Measurements from ENCODE around the gene CGB1. TPM values are rescaled to one million over a fixed set of nuclear protein-coding genes. Genes with fewer than 3 reads are reported as not detected.
"Not testable (repeated sequence)": the region's sequence is repeated elsewhere in the genome, so short reads cannot be mapped to it uniquely, and the experiment has no call there.

Gene CGB1
- total and polyA plus RNA-seq, 2 experiments from 2014 or later, result 3.2 TPM; not detected in 1

DNA sequence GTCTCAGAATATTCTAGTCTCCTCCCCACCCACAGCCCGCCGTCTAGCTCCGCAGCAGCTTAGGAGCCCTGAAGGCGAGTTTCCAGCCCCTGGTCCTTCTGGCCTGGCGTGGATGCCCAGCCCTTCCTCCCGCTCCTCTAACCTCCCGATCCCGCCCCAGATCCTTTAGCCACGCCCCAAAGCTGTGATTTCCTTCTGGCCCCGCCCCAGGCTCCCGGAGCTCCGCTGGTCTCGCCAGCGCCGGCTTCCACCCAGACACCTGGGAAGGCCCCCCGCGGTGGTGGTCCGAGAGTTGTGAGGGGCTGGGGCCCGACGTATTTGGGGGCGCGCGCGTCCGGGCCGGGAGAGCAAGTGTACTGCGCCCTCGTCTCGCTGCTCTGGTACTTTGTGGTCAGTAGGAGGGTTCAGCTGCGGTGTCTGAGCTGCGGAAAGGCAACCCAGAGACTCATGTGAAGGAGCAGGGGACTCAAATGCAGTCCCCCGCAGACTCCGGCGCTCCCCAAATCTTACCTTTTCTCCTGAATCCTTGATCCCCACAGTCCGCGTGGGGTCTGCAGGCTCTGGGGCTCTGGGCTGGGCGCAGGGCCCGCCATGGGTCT lies 21.0 kb upstream of the CGB1 start, which contains the start of gene CGB7:
Gene CGB7 (minus strand): TSS at position 114 of the 599 bp plus-strand sequence. CDS start 2,374 bp downstream, outside the sequence.
- no peaks in the 10 kb centered on the region for H3K4me1 ChIP-seq (ENCODE audit: insufficient read depth)
- no peaks in the 10 kb centered on the region for H4K20me1 ChIP-seq (ENCODE audit: insufficient read depth)
- no peaks in the 10 kb centered on the region for H3K9me3 ChIP-seq (ENCODE audit: low read depth)
- peak within 1 kb of the TSS; percentile 79 for H3K4me3 ChIP-seq
- H3K36me3 ChIP-seq (ENCODE audit: low read depth), result no peaks in the 10 kb centered on the region
- H2AFZ ChIP-seq, result peak within 1 kb of the TSS; percentile 81
- WGBS, 2 experiments (ENCODE audit: low coverage in 1 of 2, low lambda C conversion rate in 2 of 2, missing lambda C conversion rate in 2 of 2), result 1% methylated on average over 38 of the region's 38 CpGs
- H3F3A ChIP-seq (ENCODE audit: insufficient read depth), result no peaks in the 10 kb centered on the region
- DNase-seq, result peak; percentile 85
- H3K9ac ChIP-seq, result peak within 1 kb of the TSS; percentile 64
- H3K9me2 ChIP-seq (ENCODE audit: insufficient read depth), result no peaks in the 10 kb centered on the region
- H3K27ac ChIP-seq, result peak within 1 kb of the TSS; percentile 28; the same call in 1 of the 2 replicates
- peak within 1 kb of the TSS; percentile 90 for H3K4me2 ChIP-seq (ENCODE audit: unreplicated experiment)
- peaks cover 43% of the 10 kb centered on the region for H3K79me2 ChIP-seq (ENCODE audit: insufficient read depth)
- in situ Hi-C loops (cut with MboI), result no loop called here
- no peak for TF ChIP-seq EZH2 (IDR thresholded peaks at IDR 0.05; ENCODE audit: insufficient read depth, poor library complexity, severe bottlenecking)
- TF ChIP-seq EZH2phosphoT487 (IDR thresholded peaks at IDR 0.05; ENCODE audit: insufficient read depth, low read depth), result no peak
- H3K27me3 ChIP-seq (replicated peaks; ENCODE audit: insufficient read depth), result no peaks in the 10 kb centered on the region

DNA sequence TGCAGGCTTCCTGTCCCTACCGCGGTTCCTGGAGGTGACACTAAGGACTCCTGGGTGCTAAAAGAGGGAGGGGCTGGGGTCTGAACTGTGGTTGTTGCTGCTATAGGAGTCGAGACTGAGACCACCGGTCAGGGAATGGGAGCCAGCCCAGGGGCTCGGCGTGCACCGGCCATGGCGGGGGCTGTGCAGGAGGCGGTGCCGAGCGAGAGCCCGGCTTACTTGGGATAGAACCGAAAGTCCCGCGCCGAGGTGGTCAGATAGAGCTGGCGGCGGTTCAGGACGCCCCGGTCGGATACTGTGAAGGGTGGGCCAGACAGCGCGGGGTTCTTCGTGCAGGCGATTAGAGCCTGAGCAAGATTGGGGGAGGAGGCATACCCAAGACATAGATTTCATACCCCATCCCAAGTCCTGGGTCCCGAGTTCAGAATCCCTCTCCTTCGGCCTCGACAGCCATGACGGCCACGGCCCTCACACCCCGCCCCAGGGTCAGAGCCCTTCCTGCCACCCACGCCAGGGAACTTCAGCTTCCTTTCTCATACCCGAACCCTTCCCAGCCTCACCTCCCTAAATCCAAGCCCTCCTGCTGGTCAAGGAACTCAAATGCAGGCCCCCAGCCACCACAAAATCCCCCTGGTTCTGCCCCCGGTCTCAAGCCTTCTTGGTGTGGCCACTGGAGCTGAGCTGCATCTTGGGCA lies 20.4 kb upstream of the CGB1 start:
- Histone ChIP-seq H3K79me2 (ENCODE audit: insufficient read depth) (peaks cover 43% of the 10 kb centered on the region), H3K27ac (peak overlapping the region; percentile 28; the same call in 1 of the 2 replicates), H3K4me3 (peak overlapping the region; percentile 79), H2AFZ (peak overlapping the region; percentile 81), H3K9ac (peak overlapping the region; percentile 64), H3K4me2 (ENCODE audit: unreplicated experiment) (peak overlapping the region; percentile 90)
- H3K9me3 ChIP-seq (ENCODE audit: low read depth); in situ Hi-C loops (cut with MboI); H3F3A ChIP-seq (ENCODE audit: insufficient read depth); H3K9me2 ChIP-seq (ENCODE audit: insufficient read depth); H3K36me3 ChIP-seq (ENCODE audit: low read depth); H3K4me1 ChIP-seq (ENCODE audit: insufficient read depth); H4K20me1 ChIP-seq (ENCODE audit: insufficient read depth); H3K27me3 ChIP-seq (replicated peaks; ENCODE audit: insufficient read depth): not testable (repeated sequence)
- WGBS, 2 experiments (ENCODE audit: low coverage in 1 of 2, low lambda C conversion rate in 2 of 2, missing lambda C conversion rate in 2 of 2), result 5 to 7% methylated on average over 26 to 29 of the region's 34 CpGs
- peak; percentile 19 for DNase-seq

DNA sequence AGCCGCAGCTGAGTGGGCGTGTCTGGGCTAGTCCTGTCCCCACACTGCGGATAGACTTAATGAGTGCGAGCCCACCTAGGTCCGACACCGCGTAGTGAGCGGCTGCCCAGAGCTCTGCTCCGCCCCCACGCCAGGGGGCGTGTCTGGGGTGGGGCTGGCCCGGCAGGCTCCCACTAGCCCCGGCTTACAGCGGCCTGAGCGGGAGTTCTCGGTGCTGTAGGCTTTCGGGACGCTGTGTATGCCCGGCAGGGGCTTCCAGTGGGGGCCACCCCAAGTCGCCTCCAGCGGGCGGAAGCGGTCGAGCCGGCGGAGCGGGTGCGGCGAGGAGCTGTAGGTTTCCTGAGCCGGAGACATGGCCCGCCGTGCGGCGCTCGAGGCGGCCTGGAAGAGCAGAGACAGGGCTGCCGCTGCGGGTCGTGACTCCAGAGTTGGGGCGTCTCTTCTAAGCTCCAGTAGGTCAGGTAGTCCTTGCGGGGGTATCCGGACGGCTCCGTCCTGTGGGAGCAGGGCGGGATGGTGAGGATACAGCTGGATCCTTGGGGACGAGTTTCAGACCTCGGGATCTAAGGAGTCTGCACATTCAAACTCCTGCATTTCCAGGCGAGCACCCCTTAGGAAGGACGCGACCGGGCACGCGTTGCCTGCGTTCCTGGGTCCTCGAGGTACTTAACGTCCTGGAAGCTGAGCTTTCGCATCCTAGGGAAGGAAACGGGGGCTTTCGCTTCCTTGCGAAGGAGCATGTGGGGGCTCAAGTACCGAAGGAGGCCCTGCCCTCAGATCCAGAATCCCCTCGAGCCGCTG lies 19.6 kb upstream of the CGB1 start:
- no peaks in the 10 kb centered on the region for H3F3A ChIP-seq (ENCODE audit: insufficient read depth)
- H3K4me1 ChIP-seq (ENCODE audit: insufficient read depth), result no peaks in the 10 kb centered on the region
- no peaks in the 10 kb centered on the region for H4K20me1 ChIP-seq (ENCODE audit: insufficient read depth)
- H3K9ac ChIP-seq, result peak overlapping the region; percentile 64
- in situ Hi-C loops (cut with MboI), result no loop called here
- H3K27ac ChIP-seq, result 0 out of 2 replicates have a peak overlapping the region, but pooled peaks have one; percentile 5
- peak overlapping the region; percentile 90 for H3K4me2 ChIP-seq (ENCODE audit: unreplicated experiment)
- no peaks in the 10 kb centered on the region for H3K27me3 ChIP-seq (replicated peaks; ENCODE audit: insufficient read depth)
- H3K79me2 ChIP-seq (ENCODE audit: insufficient read depth), result peaks cover 43% of the 10 kb centered on the region
- 2% methylated on average over 59 to 63 of the region's 63 CpGs for WGBS, 2 experiments (ENCODE audit: low coverage in 1 of 2, low lambda C conversion rate in 2 of 2, missing lambda C conversion rate in 2 of 2)
- no peaks in the 10 kb centered on the region for H3K9me3 ChIP-seq (ENCODE audit: low read depth)
- peak; percentile 76 for DNase-seq
- peak overlapping the region; percentile 79 for H3K4me3 ChIP-seq
- no peaks in the 10 kb centered on the region for H3K9me2 ChIP-seq (ENCODE audit: insufficient read depth)
- H2AFZ ChIP-seq, result peak overlapping the region; percentile 81
- H3K36me3 ChIP-seq (ENCODE audit: low read depth), result no peaks in the 10 kb centered on the region
- TF ChIP-seq EZH2 (IDR thresholded peaks at IDR 0.05; ENCODE audit: insufficient read depth, poor library complexity, severe bottlenecking) (no peak), EZH2phosphoT487 (IDR thresholded peaks at IDR 0.05; ENCODE audit: insufficient read depth, low read depth) (no peak)

DNA sequence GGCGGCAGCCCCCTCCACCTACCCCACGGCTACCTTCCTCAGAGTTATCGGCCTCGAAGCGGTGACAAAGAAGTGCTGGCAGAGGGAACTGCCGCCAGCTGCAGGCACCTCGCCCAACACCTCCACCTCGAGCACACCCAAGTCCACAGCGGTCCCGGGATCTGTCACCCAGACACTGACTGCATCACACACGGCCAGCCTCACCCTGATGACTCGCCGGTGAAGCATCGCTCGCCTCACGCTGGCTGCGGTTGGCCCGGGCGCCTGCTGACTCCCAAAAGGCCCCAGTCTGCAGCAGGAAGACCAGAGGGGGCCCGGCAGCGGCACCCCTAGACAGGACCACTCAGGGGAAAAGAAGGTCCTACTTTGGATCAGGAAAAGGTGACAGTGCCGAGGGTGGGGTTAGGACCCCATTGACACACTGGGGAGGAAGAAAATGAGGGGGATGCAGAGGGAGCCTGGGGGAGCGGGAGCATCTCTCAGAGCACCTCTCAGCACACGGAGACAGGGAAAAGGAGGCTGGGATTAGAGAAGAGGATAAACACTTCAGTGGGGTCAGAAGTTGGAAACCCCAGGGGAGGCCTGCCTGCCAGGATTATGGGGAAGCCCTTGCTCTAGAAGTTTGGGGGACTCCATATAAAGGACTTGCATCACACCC lies 13.8 kb upstream of the CGB1 start:
- Histone ChIP-seq H3K9ac (0 out of 2 replicates have a peak overlapping the region, but pooled peaks have one; percentile 47), H2AFZ (peak overlapping the region; percentile 58; the same call in 1 of the 2 replicates), H3K27ac (peak overlapping the region; percentile 71)
- H3K4me1 ChIP-seq (ENCODE audit: insufficient read depth); H3K9me2 ChIP-seq (ENCODE audit: insufficient read depth); H3K27me3 ChIP-seq (replicated peaks; ENCODE audit: insufficient read depth); H3K4me3 ChIP-seq; H3K79me2 ChIP-seq (ENCODE audit: insufficient read depth); H3K9me3 ChIP-seq (ENCODE audit: low read depth); in situ Hi-C loops (cut with MboI); H3F3A ChIP-seq (ENCODE audit: insufficient read depth); H4K20me1 ChIP-seq (ENCODE audit: insufficient read depth); H3K4me2 ChIP-seq (ENCODE audit: unreplicated experiment); H3K36me3 ChIP-seq (ENCODE audit: low read depth): not testable (repeated sequence)
- WGBS, 2 experiments (ENCODE audit: low coverage in 1 of 2, low lambda C conversion rate in 2 of 2, missing lambda C conversion rate in 2 of 2), result 34 to 40% methylated on average over 22 of the region's 24 CpGs
- DNase-seq, result peak; percentile 88

DNA sequence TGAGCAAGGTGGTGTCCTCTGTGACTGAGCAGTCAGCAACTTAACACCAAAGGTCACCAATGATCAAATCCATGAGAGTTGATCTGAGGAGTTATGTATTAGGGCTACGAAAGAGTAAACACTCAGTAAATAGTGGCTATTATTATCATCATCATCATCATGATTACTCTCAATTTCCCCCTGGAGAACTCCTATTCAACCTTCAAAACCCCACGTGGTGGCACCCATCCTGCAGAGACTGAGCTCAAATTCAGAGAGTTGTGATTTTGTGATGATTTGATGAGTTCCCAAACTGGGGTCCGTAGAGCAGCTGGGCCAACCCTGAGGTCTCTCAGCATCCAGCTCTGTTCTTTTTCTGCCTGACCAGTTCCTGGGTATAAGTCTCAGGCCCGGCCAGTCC lies 13.1 kb upstream of the CGB1 start:
- H3K4me2 ChIP-seq (ENCODE audit: unreplicated experiment); H3K79me2 ChIP-seq (ENCODE audit: insufficient read depth); H3K4me1 ChIP-seq (ENCODE audit: insufficient read depth); H3F3A ChIP-seq (ENCODE audit: insufficient read depth); H4K20me1 ChIP-seq (ENCODE audit: insufficient read depth); H3K27me3 ChIP-seq (replicated peaks; ENCODE audit: insufficient read depth); DNase-seq; H3K9me2 ChIP-seq (ENCODE audit: insufficient read depth); H3K27ac ChIP-seq; H3K4me3 ChIP-seq; H3K36me3 ChIP-seq (ENCODE audit: low read depth); in situ Hi-C loops (cut with MboI); H3K9me3 ChIP-seq (ENCODE audit: low read depth); H2AFZ ChIP-seq; H3K9ac ChIP-seq: not testable (repeated sequence)
- WGBS, 2 experiments (ENCODE audit: low coverage in 1 of 2, low lambda C conversion rate in 2 of 2, missing lambda C conversion rate in 2 of 2), result 89 to 91% methylated on average over 3 of the region's 4 CpGs

DNA sequence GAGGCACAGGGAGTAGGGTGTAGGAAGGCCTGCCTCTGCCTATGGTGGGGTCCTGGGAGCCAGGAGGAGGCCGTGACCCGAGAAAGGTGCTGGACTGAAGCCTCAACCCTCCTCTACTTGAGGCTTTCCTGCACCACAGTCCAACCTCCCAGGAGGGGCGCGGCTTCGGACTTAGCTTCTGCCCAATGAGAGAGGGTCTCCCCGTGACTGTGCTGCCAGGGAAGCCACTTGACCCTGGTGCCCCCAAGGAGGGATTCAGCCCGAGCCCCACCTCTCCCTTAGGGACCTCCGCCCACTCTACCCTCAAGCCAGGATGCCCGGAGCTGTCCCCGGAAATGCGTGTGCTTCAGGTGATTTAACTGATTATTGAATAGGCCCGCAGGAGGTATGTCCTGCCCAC lies 12.3 kb upstream of the CGB1 start, which contains the start of gene CGB8:
Gene CGB8 (minus strand): TSS at position 101 of the 400 bp plus-strand sequence. CDS start 372 bp downstream, outside the sequence.
- H3K9ac ChIP-seq; H3K4me1 ChIP-seq (ENCODE audit: insufficient read depth); in situ Hi-C loops (cut with MboI); DNase-seq; H3K79me2 ChIP-seq (ENCODE audit: insufficient read depth); H3K27ac ChIP-seq; H3K4me2 ChIP-seq (ENCODE audit: unreplicated experiment); H3K4me3 ChIP-seq; H2AFZ ChIP-seq; H3K9me2 ChIP-seq (ENCODE audit: insufficient read depth); H3F3A ChIP-seq (ENCODE audit: insufficient read depth); H3K27me3 ChIP-seq (replicated peaks; ENCODE audit: insufficient read depth); H3K36me3 ChIP-seq (ENCODE audit: low read depth); H3K9me3 ChIP-seq (ENCODE audit: low read depth); H4K20me1 ChIP-seq (ENCODE audit: insufficient read depth): not testable (repeated sequence)
- WGBS, 2 experiments (ENCODE audit: low coverage in 1 of 2, low lambda C conversion rate in 2 of 2, missing lambda C conversion rate in 2 of 2), result 70 to 89% methylated on average over 5 to 10 of the region's 12 CpGs
